HUDEP-2 (cell line): Measurements from ENCODE around the gene MYO9A.
"Not testable (repeated sequence)": the region's sequence is repeated elsewhere in the genome, so short reads cannot be mapped to it uniquely, and the experiment has no call there.

Source experiments
- DNase-seq, 76 experiments: peaks; one replicate each; lab custom pipeline; 2025; ENCODE audit not compliant: unreplicated experiment in 76 of 76; lab: John Stamatoyannopoulos, UW

The MYO9A gene

DNA sequence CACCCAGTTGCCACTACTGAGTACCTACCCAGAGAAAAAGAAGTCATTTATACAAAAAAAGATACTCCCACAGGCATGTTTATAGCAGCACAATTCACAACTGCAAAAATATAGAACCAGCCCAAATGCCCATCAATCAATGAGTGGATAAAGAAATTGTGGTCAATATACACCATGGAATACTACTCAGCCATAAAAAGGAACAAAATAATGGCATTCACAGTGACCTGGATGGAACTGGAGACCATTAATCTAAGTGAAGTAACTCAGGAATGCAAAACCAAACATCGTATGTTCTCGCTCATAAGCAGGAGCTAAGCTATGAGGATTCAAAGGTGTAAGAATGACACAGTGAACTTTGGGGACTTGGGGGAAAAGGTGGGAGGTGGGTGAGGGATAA lies 61.7 kb downstream of the MYO9A start:
- DNase-seq: not testable (repeated sequence)

DNA sequence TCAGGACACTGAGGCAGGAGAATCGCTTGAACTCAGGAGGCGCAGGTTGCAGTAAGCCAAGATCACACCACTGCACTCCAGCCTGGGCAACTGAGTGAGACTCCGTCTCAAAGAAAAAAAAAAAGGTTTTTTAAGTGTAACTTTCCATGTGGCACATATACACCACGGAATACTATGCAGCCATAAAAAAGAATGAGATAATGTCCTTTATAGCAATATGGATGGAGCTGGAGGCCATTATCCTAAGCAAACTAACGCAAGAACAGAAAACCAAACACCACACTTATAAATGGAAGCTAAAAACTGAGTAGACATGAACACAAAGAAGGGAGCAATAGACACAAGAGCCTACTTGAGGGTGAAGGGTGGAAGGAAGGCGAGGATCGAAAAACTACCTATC lies 64.7 kb downstream of the MYO9A start:
- not testable (repeated sequence) for DNase-seq

DNA sequence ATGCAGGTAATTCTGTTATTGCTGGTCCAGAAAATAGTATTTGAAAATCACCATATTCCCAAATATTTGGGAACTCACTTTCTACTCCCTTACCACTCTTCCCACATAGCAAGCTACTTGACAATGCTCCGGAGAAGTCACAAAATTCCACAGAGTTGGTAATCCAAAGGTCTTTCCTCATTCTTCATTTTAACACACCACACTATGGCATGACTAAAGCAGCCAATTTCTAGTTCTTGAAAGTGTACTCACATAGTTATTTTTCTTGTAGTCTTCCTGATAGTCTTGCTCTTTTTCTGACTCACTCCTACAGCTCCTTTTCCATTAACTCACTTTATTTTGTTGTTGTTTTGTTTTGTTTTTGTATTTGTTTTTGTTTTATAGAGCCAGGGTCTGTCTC lies 67.2 kb downstream of the MYO9A start:
- no peak for DNase-seq

DNA sequence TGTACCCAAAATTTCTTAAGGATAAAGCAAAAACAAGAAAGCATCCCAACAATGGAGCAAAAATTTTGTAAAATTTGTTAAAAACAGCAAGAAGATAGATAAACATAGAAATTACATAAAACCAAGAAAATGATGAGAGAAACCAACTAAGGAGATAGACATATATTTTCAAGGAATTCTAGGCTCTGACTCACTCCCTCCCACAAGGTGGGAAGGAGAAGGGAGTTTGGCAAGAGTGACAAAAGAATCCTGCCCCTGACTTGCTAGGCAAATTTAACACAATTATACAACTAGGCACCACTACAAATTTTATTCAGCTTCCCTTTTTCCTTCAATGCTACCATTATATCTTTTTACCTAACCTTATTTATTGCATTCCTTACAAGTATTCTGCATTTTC lies 70.9 kb downstream of the MYO9A start:
- no peak for DNase-seq

DNA sequence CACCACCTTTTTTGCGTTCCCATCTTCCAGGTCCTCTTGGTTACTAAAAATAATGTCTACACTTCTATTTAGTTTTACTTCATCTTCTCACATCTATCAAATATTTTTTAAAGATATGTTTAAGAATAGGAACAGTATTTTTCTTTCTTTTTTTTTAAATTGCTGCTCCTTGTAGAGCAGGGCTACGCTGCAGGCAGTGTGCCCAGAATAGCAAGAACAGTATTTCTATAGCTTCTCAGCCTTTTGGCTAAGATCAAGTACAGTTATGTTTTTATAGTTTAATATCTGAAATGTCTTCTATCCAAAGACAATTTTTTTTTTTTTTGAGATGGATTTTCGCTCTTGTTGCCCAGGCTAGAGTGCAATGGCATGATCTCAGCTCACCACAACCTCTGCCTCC lies 73.0 kb downstream of the MYO9A start:
- no peak for DNase-seq

DNA sequence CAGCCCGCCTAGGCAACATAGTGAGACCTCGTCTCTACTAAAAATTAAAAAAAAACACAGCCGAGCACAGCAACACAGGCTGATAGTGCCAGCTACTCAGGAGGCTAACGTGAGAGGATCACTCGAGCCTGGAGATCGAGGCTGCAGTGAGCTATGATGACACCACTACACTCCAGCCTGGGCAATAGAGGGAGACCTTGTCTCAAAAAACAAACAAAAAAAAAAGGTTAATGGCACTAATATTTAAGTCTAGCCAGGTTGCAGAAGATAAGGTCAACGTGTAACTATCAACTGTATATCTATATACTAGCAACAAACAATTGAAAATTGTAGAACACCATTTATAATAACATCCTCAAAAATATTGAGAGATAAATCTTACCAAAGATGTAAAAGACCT lies 75.1 kb downstream of the MYO9A start:
- DNase-seq: peak in 1 of 76 experiments; percentile 3

DNA sequence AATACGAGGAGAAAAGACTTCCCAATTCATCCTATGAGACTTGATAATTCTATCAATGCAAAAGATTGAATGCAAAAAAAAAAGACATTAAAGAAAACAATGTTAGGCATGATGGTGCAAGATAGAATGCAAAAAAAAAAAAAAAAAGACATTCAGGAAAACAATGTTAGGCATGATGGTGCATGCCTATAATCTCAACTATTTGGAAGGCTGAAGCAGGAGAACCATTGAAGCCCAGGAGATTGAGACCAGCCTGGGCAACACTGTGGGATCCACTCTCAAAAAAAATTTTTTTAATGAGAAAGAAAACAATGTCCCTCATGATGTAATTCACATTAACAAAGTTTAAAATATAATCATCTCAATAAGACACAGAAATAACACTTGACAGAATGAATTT lies 75.9 kb downstream of the MYO9A start:
- DNase-seq: no peak

DNA sequence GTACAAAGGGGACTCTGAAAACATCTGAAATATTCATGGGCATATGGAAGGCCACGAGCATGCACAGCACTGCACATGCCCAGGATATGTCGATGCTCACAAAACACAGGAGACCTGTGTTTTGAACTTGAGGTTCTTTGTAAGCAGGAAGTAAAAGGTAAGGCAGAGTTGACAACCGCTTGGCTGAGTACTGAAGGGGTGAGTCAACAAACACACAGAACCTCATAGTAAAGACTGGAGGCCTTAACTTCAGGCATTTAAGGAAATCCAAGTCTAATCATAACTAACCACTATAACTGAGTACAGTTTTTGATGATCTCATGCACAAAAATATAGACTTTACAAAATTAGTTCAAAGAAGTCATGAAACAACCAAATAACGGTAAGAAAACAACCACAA lies 80.6 kb downstream of the MYO9A start:
- DNase-seq: no peak

DNA sequence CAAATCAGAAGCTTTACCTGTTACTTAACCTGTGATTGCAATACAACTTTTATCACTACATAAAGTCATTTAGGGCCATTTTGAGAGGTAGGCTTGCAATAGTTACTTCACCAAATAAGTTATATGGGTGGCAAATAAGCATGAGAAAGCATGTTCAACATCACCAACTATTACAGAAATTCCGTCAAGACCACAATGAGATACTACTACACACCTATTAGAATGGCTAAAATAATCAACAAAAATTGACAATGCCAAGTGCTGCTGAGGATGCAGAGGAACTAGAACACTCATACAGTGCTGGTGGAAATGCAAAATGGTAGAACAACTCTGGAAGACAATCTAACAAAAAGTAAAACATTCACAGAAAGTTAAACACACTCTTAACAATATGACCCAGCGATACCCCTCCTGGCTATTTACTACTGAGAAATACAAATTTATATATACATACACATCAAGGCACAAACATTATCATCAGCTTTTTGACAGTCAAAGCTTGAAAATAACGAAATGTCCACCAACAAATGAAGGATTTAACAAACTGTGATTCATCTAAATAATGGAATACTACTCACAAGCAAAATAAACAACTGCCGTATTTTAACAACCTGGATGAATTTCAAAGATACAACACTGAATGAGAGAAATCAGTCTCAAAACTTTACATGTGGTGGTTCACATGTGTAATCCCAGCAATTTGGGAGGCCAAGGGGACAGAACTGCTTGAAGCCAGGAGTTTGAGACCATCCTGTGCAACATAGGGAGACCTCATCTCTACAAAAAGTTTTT lies 82.9 kb downstream of the MYO9A start:
- no peak for DNase-seq

DNA sequence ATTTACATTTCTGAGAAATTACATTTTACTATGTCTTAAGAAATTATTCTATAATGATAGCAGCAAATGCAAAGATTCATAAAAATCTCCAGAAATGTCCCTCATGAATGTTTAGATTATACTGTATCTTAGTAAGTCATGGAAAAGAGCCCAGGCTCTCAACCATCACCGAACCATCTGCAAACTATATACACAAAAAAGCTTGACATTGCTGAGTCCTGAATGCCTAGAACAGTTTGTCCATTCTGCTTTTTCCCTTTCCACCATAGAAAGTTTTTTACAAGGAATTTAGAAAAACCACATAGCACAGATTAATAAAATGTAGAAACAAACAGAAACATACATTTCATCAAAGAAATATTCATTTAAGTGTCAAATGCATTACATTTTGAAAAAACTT lies 83.6 kb downstream of the MYO9A start:
- DNase-seq: no peak

DNA sequence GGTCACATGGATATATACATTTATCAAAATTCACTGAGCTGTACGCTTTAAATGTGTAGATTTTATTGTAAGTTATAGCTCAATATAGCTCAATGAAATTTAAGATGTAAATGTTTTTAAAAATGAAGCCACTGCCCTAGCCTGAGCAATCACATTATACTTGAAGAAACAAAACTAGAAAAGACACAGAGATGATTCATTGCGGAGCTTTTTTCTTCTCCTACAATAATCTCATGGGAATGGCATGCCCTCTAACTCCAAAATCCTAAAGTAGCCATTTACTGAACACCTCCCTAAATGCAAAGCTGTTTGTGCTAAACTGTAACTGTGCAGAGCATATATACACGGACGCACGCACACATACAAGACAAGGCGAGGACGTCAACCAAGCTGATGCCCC lies 84.2 kb downstream of the MYO9A start:
- DNase-seq: no peak

DNA sequence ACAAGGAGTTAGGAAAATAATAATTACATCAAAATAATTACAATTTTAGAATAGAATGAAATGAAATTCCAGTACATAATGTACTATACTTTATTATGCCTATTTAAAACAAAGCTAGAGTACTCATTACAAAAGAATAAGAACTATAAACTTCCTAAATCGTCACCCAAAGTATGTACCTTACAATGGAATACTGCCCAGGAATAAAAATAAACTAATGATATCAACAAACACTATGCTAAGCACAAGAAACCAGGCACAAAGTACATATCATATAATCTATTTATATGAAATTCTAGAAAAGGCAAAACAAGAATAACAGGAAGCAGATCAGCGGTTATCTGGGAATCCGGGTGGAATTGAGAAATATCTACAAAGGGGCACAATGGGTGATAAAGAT lies 84.7 kb downstream of the MYO9A start:
- no peak for DNase-seq

DNA sequence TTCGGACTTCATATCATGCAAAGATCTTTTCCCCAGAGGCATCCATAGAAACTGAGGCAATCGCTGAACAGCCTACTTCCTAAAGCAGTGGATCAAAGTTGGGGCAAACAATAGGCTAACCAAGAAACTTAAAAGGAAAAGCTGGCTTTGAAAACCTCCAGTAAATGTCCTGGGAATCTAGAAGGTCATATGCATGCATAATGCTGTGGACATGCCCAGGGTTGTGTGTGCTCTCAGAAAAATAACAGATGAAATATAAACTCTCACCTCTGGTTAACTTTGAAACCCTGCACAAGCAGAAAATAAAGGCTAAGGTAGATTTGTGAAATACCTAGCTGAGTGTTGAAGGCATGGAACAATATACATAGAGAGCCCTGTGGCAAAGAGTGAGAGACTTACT lies 96.3 kb downstream of the MYO9A start:
- no peak for DNase-seq

DNA sequence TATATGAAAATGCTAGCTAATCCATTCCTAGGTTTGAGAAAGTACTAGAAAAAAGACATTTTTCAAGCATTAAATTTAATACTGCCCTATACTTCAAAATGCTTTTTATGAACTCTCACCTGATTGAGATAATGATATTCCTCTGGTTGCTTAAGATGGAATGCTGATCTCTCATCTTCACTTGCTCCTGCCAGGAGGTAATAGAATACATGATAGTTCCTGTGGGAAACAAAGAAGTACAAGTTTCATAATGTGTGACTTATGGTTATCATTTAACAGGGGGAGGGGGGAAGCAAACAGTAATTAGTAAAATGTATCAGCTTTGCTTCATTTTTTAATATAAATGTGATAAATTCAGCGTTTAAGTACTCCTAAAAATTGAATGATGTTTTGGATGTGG lies 97.2 kb downstream of the MYO9A start:
- no peak for DNase-seq

DNA sequence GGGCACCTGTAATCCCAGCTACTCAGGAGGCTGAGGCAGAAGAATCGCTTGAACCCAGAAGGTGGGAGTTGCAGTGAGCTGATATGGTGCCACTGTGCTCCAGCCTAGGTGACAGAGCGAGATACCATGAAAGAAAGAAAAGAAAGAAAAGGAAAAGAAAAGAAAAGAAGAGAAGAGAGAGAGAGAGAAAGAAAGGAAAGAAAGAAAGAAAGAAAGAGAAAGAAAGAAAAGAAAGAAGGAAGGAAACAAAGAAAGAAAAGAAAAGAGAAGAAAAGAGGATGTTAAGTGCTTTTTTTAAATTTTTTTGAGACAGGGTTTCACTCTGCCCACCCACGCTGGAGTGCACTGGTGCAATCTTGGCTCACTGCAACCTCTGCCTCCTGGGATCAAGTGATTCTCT lies 103.4 kb downstream of the MYO9A start:
- not testable (repeated sequence) for DNase-seq

DNA sequence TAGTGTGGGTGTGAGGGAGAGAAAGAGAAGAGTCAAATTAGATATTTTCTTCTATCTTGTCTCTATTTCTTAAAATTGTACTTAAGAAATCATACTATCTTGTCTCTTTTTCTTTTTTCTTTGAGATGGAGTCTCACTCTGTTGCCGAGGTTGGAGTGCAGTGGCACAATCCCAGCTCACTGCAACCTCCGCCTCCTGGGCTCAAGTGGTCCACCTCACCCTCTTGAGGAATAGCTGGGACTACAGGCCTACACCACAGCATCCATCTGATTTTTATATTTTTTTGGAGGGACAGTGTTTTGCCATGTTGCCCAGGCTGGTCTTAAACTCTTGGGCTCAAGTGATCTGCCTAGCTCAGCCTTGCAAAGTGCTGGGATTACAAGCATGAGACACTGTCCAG lies 104.2 kb downstream of the MYO9A start:
- DNase-seq: no peak

DNA sequence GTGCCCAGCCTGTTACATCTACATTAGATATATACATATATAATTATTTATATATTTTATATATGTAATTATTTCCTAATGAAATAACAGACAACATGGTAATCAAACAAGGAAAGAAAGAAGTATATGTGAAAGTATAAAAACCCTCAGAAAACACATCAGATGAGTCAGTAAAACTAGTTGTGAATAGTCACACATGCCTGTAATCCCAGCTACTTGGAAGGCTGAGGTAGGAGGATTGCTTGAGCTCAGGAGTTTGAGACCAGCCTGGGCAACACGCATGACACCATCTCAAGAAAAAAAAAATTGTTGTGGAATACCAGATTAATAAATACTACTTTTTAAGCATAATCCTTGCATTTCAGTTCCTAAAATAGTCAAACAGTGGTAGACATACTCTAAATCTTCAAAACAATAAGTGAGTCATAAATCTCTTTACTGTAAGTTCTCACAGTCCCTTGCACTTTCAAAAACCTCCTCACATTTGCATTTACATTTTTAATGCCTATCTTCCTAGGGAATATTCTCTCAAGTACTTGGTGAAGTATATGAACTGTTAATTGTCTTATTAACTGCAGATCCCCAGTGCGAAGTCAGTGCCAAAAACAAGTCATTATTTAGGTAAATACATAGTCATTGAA lies 106.5 kb downstream of the MYO9A start:
- no peak for DNase-seq

DNA sequence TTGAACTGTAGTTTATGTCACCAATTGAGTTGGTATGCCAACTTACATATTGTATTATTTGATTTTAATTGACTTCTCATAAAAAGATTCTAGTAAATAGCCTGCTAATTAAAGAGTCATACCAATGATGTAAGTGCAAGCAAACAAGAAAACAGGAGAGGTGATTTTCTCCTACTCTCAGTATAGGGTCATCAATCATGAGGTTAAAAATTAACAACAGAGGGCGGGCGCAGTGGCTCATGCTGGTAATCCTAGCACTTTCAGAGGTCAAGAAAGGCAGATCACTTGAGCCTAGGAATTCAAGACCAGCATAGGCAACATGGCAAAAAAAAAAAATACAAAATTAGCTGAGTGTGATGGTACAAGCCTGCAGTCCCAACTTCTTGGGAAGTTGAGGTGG lies 108.7 kb downstream of the MYO9A start:
- DNase-seq: no peak

DNA sequence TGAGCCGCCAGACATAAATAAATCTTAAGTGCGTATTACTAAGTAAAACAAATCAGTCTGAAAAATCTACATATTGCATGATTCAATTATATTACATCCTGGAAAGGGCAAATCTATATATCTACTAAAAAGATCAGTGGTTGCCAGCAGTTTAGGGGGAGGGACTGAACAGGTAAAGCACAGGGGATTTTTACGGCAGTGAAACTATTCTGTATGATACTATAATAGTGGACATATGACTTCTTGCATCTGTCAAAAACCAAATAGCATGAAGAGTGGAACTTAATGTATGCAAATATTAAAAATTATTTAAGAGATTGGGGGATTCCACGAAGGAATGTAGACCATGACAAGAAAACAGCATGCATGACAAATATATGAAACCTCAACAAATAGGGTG lies 111.6 kb downstream of the MYO9A start:
- no peak for DNase-seq

DNA sequence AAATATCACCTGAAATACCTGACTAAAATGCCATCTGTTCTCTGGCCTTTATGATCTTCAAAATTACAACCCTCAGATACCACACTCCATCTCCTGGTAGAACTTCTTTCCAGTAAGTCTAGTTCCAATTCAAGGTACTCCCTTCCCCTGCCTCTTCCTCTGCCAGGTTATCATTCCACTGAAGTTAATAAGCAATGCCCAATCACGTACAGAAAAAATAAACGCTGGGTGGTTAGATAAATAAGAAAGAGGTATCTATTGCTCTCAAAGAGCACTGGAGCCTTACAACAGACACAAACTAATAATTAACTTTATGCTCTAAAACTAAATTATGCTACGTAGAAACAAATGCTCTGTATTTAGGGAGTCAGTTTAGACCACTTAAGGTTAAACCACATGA lies 112.5 kb downstream of the MYO9A start:
- DNase-seq: no peak

DNA sequence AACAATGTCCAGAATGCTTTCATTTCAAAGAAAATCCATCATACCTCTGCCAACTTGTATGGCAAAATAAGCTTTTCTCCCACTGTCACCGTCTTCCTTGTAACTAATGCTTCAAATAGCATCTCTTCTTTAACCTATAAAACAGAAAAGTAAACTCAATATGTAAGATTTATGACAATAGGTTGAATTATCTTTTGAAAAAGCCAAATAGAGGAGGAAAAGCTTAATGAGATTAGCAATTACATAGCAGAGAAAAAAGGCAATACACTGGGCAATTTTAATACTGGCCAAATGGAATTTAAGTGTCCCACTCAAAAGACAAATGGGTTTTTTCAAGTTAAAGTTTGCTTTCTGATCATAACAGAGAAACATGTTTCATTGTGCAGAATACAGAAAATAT lies 118.1 kb downstream of the MYO9A start:
- no peak for DNase-seq

DNA sequence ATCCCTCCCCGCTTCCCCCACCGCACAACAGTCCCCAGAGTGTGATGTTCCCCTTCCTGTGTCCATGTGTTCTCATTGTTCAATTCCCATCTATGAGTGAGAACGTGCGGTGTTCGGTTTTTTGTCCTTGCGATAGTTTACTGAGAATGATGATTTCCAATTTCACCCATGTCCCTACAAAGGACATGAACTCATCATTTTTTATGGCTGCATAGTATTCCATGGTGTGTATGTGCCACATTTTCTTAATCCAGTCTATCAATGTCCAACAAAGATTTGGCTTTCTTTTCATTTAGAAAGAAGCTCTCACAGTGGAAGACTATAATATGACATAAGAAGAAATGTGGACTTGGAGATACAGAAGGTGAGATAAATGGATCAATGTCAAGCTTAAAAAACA lies 119.2 kb downstream of the MYO9A start:
- DNase-seq: not testable (repeated sequence)

DNA sequence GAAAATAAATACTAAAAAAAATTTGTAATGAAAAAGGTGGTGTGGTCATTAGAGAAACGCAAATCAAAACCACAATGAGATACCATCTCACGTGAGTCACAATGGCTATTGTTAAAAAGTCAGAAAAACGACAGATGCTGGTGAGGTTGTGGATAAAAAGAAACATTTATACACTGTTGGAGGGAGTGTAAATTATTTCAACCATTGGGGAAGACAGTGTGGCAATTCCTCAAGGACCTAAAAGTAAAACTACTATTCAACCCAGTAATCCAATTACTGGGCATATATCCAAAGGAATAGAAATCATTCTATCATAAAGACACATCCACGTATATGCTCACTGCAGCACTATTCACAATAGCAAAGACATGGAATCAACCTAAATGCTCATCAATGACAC lies 120.3 kb downstream of the MYO9A start:
- no peak for DNase-seq
